ENCODE results near the gene GPR35.

Gene GPR35

GRCh38 chr2:240622531-240623235 is 2.6 kb upstream of the GPR35 start:
- in situ Hi-C loops (cut with MboI; ENCODE audit: low sequenced_read_pairs), result no loop called here

- in situ Hi-C loops (cut with MboI; ENCODE audit: low sequenced_read_pairs), result no loop called here
Measured at GRCh38 chr2:240623531-240624010, 1.7 kb upstream of the GPR35 start.

DNA sequence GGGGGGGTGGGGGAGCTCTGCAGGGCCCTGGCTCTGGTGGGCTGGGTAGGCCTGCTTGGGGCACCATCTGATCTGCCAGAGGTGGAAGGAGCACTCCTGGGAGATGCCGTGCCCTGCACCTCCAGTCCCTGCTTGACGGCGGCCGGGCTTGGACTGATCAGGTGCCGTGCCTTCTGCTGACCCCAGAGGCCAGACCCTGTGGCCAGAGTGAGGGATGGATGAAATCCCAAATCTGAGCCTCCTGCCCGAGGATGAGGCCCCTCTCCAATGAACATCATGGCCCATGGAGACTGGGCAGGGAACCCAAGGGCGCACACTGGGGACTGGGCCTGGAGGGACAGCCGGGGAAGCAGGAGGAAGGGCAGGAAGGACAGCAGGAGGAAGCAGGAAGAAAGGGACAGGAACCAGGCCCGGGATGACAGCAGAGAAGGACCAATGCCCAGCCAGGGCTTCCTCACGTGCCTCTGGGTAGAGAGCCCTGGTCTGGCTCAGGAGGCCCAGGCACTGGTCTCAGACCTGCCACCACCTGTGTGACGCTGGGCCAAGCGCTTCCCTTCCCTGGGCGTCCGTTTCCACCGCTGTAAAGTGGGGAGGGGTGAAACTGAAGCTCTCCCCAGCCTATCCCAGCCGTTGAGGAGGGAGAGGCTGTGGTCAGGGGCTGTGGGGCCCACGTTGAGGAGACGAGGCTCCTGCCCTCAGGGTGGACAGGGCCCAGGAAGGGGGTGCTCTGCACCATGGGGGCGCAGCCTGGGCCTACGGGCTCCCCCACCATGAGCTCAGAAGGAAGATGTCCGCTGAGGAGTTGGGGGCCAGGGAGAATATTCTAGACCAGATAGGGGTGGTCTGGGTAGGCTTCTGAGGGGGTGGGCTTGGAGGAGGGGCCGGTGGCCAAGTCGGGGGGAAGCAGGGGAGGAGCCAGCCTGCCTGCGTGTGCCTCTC is 1.0 kb upstream of the GPR35 start:
- in situ Hi-C loops (cut with MboI; ENCODE audit: low sequenced_read_pairs), result no loop called here

- in situ Hi-C loops (cut with MboI; ENCODE audit: low sequenced_read_pairs), result no loop called here
Measured at GRCh38 chr2:240626531-240627300, 1.4 kb downstream of the GPR35 start.

- in situ Hi-C loops (cut with MboI; ENCODE audit: low sequenced_read_pairs), result no loop called here
Measured at GRCh38 chr2:240627736-240628506, 2.6 kb downstream of the GPR35 start.

DNA sequence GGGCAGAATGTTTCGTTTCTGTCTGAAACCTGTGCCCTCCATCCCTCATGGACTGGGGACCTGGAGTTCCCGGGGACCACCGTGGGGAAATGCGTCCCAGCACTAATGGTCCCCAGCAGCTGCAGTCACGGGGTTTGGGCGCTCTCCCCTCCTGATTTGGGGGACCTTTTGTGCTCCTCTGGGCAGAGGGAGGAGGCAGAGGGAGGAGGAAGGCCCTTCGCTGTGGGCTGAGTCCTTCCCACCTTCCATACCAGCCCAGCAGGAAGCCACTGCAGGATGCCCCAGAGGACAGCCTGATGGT is 3.2 kb downstream of the GPR35 start:
- in situ Hi-C loops (cut with MboI; ENCODE audit: low sequenced_read_pairs), result no loop called here

DNA sequence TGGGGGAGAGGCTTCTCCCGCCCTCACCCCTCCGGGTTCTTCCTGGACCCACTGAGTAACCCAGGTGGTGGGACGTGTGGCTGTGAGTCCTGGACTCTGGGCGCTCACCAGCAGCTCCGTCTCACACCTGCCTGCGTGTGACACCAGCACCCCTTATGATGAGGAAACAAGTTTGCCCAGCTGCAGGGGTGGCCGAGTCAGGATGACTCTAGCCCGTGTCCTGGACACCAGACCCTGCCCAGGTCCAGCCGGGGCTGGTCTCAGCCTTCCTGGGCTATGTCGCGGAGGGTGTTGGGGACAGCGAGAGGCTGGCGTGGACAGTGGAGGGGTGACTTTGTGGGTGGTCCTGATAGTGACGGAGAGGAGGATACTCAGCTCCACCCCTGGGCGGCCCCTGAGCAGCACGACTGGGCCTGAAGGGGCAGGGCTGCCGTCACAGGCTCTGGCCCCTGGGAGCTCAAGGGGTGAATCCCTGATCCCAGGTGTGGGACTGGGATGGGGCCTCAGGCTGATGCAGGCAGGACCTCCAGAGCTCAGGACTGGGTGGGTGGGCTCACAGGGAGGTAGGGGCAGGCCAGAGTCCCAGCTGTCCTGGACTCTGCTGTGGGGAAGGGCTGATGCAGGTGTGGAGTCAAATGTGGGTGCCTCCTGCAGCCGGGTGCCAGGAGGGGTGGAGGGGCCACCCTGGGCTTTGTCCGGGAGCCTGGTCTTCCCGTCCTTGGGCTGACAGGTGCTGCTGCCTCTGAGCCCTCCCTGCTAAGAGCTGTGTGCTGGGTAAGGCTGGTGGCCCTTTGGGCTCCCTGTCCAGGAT is 3.7 kb downstream of the GPR35 start:
- in situ Hi-C loops (cut with MboI; ENCODE audit: low sequenced_read_pairs), result no loop called here

DNA sequence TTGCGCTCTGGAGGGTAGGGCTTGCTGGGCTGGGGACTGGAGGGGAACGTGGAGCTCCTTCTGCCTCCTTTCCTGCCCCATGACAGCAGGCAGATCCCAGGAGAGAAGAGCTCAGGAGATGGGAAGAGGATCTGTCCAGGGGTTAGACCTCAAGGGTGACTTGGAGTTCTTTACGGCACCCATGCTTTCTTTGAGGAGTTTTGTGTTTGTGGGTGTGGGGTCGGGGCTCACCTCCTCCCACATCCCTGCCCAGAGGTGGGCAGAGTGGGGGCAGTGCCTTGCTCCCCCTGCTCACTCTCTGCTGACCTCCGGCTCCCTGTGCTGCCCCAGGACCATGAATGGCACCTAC is 4.3 kb downstream of the GPR35 start:
- in situ Hi-C loops (cut with MboI; ENCODE audit: low sequenced_read_pairs), result no loop called here

DNA sequence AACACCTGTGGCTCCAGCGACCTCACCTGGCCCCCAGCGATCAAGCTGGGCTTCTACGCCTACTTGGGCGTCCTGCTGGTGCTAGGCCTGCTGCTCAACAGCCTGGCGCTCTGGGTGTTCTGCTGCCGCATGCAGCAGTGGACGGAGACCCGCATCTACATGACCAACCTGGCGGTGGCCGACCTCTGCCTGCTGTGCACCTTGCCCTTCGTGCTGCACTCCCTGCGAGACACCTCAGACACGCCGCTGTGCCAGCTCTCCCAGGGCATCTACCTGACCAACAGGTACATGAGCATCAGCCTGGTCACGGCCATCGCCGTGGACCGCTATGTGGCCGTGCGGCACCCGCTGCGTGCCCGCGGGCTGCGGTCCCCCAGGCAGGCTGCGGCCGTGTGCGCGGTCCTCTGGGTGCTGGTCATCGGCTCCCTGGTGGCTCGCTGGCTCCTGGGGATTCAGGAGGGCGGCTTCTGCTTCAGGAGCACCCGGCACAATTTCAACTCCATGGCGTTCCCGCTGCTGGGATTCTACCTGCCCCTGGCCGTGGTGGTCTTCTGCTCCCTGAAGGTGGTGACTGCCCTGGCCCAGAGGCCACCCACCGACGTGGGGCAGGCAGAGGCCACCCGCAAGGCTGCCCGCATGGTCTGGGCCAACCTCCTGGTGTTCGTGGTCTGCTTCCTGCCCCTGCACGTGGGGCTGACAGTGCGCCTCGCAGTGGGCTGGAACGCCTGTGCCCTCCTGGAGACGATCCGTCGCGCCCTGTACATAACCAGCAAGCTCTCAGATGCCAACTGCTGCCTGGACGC is 4.9 kb downstream of the GPR35 start:
- in situ Hi-C loops (cut with MboI; ENCODE audit: low sequenced_read_pairs), result no loop called here

- in situ Hi-C loops (cut with MboI; ENCODE audit: low sequenced_read_pairs), result no loop called here
Measured at GRCh38 chr2:240630771-240631547, 5.7 kb downstream of the GPR35 start.

- in situ Hi-C loops (cut with MboI; ENCODE audit: low sequenced_read_pairs), result no loop called here
Measured at GRCh38 chr2:240631548-240632305, 6.4 kb downstream of the GPR35 start.

GRCh38 chr2:240632306-240632721 is 7.0 kb downstream of the GPR35 start:
- in situ Hi-C loops (cut with MboI; ENCODE audit: low sequenced_read_pairs), result no loop called here

GRCh38 chr2:240635121-240635997 is 10.1 kb downstream of the GPR35 start:
- in situ Hi-C loops (cut with MboI; ENCODE audit: low sequenced_read_pairs), result no loop called here

- in situ Hi-C loops (cut with MboI; ENCODE audit: low sequenced_read_pairs), result no loop called here
Measured at GRCh38 chr2:240635998-240636547, 10.8 kb downstream of the GPR35 start.

GRCh38 chr2:240636563-240637115 is 11.4 kb downstream of the GPR35 start:
- in situ Hi-C loops (cut with MboI; ENCODE audit: low sequenced_read_pairs), result no loop called here

Measured in HL-60/S4 (cell line).